Progenitor cell of endocrine pancreas (in vitro differentiated cells): Measurements from ENCODE around the gene MAP3K10. TPM values are rescaled to one million over a fixed set of nuclear protein-coding genes. Genes with fewer than 3 reads are reported as not detected.
"Not testable (repeated sequence)": the region's sequence is repeated elsewhere in the genome, so short reads cannot be mapped to it uniquely, and the experiment has no call there.

Experiments
- DNase-seq: peaks from one replicate; pipeline ENCODE4 v3.0.0; 2021; ENCODE audit warnings: low spot score; ENCODE audit not compliant: unreplicated experiment
- H3K27ac Mint-ChIP-seq: 2 replicates; pipeline ENCODE4 v1.8.0; 2021; ENCODE audit warnings: mild to moderate bottlenecking, moderate library complexity, mixed read lengths
- H3K27me3 Mint-ChIP-seq: 2 replicates; pipeline ENCODE4 v1.8.0; 2021; ENCODE audit warnings: mixed read lengths
- H3K36me3 Mint-ChIP-seq: 2 replicates; pipeline ENCODE4 v1.8.0; 2022; ENCODE audit warnings: mixed read lengths; ENCODE audit not compliant: insufficient read depth
- H3K4me1 Mint-ChIP-seq: 2 replicates; pipeline ENCODE4 v1.8.0; 2021; ENCODE audit warnings: low read depth, mixed read lengths
- H3K4me3 Mint-ChIP-seq: 2 replicates; pipeline ENCODE4 v1.8.0; 2021; ENCODE audit warnings: low read depth, mild to moderate bottlenecking, moderate library complexity, mixed read lengths
- H3K9me3 Mint-ChIP-seq: 2 replicates; pipeline ENCODE4 v1.8.0; 2021; ENCODE audit warnings: low read depth, mixed read lengths
- total RNA-seq: library from RNA; stranded (reverse); gene quantifications from 2 replicates; pipeline ENCODE4 v1.2.1, GENCODE V29; 2021
- TF ChIP-seq, protein P1 (sequence below): fragments of 200-600 bp; sonication (generic); IDR thresholded peaks from one replicate; pipeline ENCODE4 v1.5.0; 2021; ENCODE audit warnings: antibody characterized with exemption, mild to moderate bottlenecking; ENCODE audit not compliant: unreplicated experiment

MAP3K10 gene
- total RNA-seq, 1 donor from 2014 or later = 35.3 TPM

DNA sequence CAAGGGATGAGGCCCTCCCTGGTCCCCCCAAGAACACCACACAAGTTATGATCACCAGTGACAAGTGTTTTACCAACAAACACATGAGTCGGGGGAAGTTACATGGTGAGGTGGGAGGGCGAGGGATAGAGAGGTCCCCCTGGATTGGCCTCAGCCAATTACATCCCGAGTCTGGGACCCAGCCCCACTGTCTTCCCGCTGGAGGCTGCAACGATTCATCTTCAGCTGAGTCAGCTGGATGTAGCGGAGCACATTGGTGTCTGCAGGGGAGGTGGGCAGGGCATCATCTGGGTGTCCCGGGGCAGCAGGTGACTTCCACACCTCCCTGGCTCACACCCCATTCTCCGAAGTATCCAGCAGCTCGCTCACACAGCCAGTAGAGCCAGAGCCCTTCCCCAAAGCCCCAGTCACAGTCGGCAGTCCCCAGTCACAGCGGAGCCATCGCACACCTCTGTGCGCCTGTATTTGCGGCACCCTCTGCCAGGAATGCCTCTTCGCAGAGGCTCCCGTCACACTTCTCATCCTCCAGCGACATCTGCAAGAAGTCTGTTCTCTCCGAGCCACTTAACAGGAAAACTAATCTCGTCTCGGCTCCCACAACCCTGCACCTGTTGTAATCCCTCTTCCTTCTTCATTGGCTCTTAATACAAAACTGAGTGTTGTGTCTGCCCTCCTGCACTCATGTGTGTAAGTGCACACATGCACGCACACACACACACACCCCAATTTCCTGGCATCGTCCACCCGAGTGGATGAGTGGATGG is 25.0 kb downstream of the MAP3K10 start:
- H3K9me3 Mint-ChIP-seq = no peaks in the 10 kb centered on the region
- TF ChIP-seq, protein P1, sequence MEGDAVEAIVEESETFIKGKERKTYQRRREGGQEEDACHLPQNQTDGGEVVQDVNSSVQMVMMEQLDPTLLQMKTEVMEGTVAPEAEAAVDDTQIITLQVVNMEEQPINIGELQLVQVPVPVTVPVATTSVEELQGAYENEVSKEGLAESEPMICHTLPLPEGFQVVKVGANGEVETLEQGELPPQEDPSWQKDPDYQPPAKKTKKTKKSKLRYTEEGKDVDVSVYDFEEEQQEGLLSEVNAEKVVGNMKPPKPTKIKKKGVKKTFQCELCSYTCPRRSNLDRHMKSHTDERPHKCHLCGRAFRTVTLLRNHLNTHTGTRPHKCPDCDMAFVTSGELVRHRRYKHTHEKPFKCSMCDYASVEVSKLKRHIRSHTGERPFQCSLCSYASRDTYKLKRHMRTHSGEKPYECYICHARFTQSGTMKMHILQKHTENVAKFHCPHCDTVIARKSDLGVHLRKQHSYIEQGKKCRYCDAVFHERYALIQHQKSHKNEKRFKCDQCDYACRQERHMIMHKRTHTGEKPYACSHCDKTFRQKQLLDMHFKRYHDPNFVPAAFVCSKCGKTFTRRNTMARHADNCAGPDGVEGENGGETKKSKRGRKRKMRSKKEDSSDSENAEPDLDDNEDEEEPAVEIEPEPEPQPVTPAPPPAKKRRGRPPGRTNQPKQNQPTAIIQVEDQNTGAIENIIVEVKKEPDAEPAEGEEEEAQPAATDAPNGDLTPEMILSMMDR = no peak
- no peak overlapping the region for H3K27ac Mint-ChIP-seq
- peaks cover 43% of the 10 kb centered on the region for H3K27me3 Mint-ChIP-seq
- peaks cover 3% of the 10 kb centered on the region for H3K36me3 Mint-ChIP-seq
- H3K4me3 Mint-ChIP-seq = no peak overlapping the region
- DNase-seq = no peak
- peaks cover 3% of the 10 kb centered on the region for H3K4me1 Mint-ChIP-seq

DNA sequence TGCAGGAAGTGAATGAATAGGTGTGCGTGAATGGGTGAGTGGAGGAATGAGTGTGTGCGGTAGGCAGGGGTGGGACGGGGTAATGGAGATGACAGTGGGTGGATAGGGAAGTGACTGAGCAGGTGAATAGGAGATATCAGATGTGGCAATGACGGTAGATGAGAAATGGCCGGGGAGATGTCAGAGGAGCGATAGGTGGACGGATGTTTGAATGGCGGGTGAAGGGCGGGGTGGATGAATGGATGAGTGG is 25.5 kb downstream of the MAP3K10 start:
- TF ChIP-seq, protein P1 = no peak
- Mint-ChIP-seq H3K4me1 (peaks cover 3% of the 10 kb centered on the region), H3K27me3 (peaks cover 48% of the 10 kb centered on the region), H3K4me3 (peak overlapping the region; percentile 1), H3K9me3 (no peaks in the 10 kb centered on the region), H3K27ac (no peak overlapping the region), H3K36me3 (peaks cover 3% of the 10 kb centered on the region)
- DNase-seq = no peak

DNA sequence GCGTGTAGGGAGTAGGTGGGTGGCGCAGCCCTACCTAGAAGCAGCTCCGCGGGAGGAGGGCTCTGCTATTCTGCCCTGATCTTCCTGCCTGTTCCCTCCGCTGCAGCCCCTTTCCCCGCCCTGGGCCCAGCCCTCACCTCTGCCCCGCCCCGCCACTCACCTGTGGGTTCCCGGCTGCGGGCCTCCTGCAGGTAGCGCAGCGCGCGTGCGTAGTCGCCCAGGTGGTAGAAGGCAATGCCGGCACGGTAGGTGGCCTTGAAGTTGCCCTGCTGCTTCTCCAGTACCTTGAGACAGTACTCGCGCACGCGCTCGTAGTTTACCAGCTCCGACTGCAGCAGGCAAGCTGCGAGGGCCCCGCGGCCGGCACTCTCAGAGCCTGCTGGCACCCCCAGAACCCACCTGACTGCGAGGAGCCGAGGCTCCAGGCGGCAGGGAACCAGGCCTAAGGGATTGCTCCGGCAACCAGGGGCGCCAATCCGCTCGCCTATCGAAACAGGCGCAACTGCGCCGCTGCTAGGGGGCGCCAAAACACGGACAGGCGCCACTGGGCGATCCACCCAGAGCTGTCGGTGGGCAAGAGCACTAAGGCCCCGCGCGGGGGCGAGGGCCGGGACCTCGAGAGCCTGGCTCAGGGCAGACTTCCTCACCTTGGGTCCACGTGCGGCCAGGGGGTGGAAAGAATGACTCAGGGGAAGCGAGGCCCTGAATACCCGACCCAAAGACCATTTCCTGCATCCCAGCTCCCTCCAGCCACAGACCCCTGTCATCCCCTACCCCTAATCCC is 26.0 kb downstream of the MAP3K10 start:
- Mint-ChIP-seq H3K36me3 (peaks cover 6% of the 10 kb centered on the region), H3K4me1 (peaks cover 3% of the 10 kb centered on the region), H3K4me3 (peak overlapping the region; percentile 1), H3K9me3 (peaks cover 4% of the 10 kb centered on the region), H3K27me3 (peaks cover 53% of the 10 kb centered on the region), H3K27ac (no peak overlapping the region)
- peak; percentile 48 for DNase-seq
- TF ChIP-seq, protein P1 = peak; percentile 52

DNA sequence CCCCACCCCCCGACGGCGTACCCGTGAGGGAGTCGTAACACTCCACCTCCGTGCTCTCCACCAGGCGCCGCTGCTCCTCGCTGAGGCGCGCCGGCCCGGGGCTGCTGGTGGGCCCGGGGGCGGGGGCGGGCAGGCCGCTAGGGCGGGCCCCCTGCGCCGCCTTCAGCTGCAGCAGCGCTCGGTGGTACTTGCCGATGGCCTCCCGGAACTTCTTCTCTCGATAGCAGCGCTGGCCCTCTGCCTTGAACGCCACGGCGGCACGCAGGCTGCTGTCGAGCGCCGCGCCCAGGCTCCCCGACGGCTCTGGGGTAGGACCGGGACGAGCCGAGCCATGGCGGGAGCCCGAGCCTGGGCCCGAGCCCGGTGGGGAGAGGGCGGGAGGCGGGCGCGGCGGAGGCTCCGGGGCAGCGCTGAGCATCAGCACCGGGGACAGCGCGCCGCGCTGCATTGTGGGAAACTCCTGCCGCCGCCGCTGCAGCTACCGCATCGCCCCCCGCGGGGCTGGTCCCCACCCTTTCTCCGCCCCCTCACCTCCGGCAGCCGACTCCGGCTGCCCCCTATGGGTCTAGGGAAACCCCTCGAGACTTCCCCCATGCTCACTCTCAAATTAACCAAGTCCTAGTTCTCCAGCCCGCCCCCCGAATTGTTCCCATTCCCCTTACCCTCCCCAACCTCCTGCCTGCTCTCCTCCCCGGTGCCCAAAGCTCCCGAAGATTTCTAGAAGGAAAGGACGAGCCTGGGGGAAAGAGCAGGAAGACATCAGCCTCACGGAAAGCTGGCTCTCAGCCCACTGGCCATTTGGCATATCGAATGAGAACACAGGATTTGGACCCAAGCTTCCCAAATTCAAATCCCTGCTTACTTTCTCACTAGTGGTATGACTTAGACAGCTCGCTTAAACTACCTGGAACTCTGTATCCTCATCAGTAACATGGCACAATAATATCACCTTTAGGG is 27.0 kb downstream of the MAP3K10 start, which contains the start of gene TTC9B:
Gene TTC9B (minus strand): TSS at position 451 of the 957 bp plus-strand sequence. CDS start 3 bp downstream, at position 448.
- no peak for DNase-seq
- peaks cover 4% of the 10 kb centered on the region for H3K9me3 Mint-ChIP-seq
- peaks cover 54% of the 10 kb centered on the region for H3K27me3 Mint-ChIP-seq
- TF ChIP-seq, protein P1 = no peak
- peaks cover 3% of the 10 kb centered on the region for H3K36me3 Mint-ChIP-seq
- no peak within 1 kb of the TSS for H3K4me3 Mint-ChIP-seq
- H3K27ac Mint-ChIP-seq = no peak within 1 kb of the TSS
- peaks cover 3% of the 10 kb centered on the region for H3K4me1 Mint-ChIP-seq

DNA sequence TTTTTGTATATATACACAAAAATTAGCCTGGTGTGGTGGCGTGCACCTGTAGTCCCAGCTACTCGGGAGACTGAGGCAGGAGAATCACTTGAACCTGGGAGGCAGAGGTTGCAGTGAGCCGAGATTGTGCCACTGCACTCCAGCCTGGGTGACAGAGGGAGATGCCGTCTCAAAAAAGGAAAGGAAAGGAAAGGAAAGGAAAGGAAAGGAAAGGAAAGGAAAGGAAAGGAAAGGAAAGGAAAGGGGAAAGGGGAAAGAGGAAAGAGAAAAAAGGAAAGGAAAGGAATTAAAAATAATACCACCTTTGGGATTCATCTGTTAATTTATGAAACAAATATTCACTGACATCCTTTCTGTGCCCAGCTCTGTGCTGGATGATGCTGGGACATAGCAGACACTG is 27.8 kb downstream of the MAP3K10 start:
- H3K36me3 Mint-ChIP-seq, H3K27ac Mint-ChIP-seq, DNase-seq, H3K9me3 Mint-ChIP-seq, H3K4me3 Mint-ChIP-seq, H3K4me1 Mint-ChIP-seq: not testable (repeated sequence)
- H3K27me3 Mint-ChIP-seq = peaks cover 58% of the 10 kb centered on the region
